Measurements from ENCODE around the gene MCTP2.
"Not testable (repeated sequence)": the region's sequence is repeated elsewhere in the genome, so short reads cannot be mapped to it uniquely, and the experiment has no call there.

The MCTP2 gene

DNA sequence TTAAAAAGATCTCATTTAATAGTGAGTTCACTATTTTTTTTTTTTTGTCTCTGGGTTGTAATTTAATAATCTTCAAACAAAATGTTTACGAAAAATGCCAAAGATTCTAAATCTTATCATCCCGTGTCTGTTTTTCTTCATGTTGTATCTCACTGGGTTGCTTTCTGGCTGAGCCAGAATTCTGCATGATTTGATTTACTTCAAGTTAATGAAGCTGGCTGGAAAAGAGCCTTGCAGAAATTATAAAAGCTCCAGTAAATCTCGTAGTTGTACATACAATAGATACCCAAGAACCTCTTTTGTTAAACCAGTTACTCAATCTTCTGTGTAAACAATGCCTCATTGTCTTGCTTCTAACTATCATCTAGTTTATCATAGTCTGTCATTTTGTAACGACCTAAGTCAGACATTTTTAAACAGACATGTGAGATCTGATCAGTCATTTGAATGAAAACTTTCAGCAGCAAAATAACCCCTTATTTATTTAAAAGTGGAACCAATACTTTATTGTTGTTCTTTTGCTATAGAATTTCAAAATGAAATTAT is 249.0 kb downstream of the MCTP2 start:
- Histone ChIP-seq H3K4me3 (replicated peaks; ENCODE audit: low read depth, low read length) (no peak overlapping the region), H3K27me3 (replicated peaks; ENCODE audit: control insufficient read depth, insufficient read depth, low read length) (no peaks in the 10 kb centered on the region), H3K36me3 (ENCODE audit: control insufficient read depth, insufficient read depth, low read length) (no peaks in the 10 kb centered on the region)
- TF ChIP-seq, protein P1, sequence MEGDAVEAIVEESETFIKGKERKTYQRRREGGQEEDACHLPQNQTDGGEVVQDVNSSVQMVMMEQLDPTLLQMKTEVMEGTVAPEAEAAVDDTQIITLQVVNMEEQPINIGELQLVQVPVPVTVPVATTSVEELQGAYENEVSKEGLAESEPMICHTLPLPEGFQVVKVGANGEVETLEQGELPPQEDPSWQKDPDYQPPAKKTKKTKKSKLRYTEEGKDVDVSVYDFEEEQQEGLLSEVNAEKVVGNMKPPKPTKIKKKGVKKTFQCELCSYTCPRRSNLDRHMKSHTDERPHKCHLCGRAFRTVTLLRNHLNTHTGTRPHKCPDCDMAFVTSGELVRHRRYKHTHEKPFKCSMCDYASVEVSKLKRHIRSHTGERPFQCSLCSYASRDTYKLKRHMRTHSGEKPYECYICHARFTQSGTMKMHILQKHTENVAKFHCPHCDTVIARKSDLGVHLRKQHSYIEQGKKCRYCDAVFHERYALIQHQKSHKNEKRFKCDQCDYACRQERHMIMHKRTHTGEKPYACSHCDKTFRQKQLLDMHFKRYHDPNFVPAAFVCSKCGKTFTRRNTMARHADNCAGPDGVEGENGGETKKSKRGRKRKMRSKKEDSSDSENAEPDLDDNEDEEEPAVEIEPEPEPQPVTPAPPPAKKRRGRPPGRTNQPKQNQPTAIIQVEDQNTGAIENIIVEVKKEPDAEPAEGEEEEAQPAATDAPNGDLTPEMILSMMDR (IDR thresholded peaks at IDR 0.05; ENCODE audit: insufficient read depth, low read length, poor library complexity, severe bottlenecking): no peak
- no peak for DNase-seq (ENCODE audit: extremely low read depth, insufficient read length)

DNA sequence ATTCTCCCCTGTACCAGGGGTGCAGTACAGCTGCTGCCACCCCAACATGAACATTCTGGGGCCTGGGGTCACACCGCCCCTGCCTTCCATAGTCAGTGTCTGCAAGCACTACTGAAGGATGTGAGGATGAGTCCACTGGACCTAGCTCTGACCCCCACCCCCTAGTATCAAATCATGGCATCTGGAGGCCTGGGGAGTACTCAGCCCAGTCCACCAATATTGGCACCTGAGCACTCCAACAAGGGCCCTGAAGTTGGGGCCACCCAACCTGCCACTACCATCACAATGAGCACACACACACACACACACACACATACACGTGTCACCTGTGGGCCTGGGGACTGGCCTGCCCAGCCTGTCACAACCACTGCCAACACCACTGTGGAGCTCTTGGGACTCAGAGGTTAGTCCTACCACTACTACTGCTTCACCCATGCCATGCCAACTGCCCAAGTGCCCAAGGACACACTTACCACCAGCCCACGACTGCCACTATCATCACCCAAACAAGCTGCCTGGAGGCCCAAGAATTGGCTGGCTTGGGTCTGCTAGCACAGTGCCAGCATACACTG is 253.9 kb downstream of the MCTP2 start:
- no peak overlapping the region for H3K4me3 ChIP-seq (replicated peaks; ENCODE audit: low read depth, low read length)
- H3K27me3 ChIP-seq (replicated peaks; ENCODE audit: control insufficient read depth, insufficient read depth, low read length): no peaks in the 10 kb centered on the region
- no peak for DNase-seq (ENCODE audit: extremely low read depth, insufficient read length)
- no peaks in the 10 kb centered on the region for H3K36me3 ChIP-seq (ENCODE audit: control insufficient read depth, insufficient read depth, low read length)
- TF ChIP-seq, protein P1 (IDR thresholded peaks at IDR 0.05; ENCODE audit: insufficient read depth, low read length, poor library complexity, severe bottlenecking): no peak

DNA sequence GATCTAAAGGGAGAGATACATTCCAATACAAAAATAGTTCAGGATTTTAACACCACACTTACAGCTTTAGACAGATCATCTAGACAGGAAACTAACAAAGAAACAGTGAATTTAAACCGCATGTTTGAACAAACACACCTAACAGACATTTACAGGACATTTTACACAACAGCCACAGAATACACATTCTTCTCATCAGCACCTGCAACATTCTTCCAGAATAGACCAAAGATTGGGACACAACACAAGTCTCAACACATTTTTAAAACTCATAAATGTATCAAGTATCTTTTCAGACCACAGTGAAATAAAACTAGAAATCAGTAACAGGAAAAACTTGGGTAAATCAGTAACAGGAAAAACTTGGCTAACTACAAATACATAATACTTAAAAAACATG is 256.3 kb downstream of the MCTP2 start:
- TF ChIP-seq, protein P1 (IDR thresholded peaks at IDR 0.05; ENCODE audit: insufficient read depth, low read length, poor library complexity, severe bottlenecking): no peak
- Histone ChIP-seq H3K4me3 (replicated peaks; ENCODE audit: low read depth, low read length) (no peak overlapping the region), H3K36me3 (ENCODE audit: control insufficient read depth, insufficient read depth, low read length) (no peaks in the 10 kb centered on the region), H3K27me3 (replicated peaks; ENCODE audit: control insufficient read depth, insufficient read depth, low read length) (no peaks in the 10 kb centered on the region)
- DNase-seq (ENCODE audit: extremely low read depth, insufficient read length): no peak

DNA sequence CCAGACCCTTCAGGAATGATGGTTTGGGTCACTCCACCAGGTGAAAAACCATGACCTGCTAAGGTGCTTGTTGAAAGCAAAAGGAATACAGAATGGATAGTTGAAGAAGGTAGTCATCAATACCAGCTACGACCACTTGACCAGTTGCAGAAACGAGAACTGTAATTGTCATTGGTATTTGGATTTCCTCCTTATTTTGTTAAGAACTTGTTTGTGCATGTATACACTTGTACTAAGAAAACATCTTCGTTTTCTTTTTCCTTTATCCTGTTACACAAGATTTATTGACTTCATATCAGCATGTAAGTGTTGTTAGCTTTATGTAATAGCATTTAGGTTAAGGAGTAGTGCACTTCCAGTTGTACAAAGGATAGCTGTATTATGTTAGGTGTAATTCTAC is 261.8 kb downstream of the MCTP2 start:
- DNase-seq (ENCODE audit: extremely low read depth, insufficient read length): no peak
- TF ChIP-seq, protein P1 (IDR thresholded peaks at IDR 0.05; ENCODE audit: insufficient read depth, low read length, poor library complexity, severe bottlenecking): no peak
- H3K36me3 ChIP-seq (ENCODE audit: control insufficient read depth, insufficient read depth, low read length): no peaks in the 10 kb centered on the region
- no peaks in the 10 kb centered on the region for H3K27me3 ChIP-seq (replicated peaks; ENCODE audit: control insufficient read depth, insufficient read depth, low read length)
- H3K4me3 ChIP-seq (replicated peaks; ENCODE audit: low read depth, low read length): no peak overlapping the region

DNA sequence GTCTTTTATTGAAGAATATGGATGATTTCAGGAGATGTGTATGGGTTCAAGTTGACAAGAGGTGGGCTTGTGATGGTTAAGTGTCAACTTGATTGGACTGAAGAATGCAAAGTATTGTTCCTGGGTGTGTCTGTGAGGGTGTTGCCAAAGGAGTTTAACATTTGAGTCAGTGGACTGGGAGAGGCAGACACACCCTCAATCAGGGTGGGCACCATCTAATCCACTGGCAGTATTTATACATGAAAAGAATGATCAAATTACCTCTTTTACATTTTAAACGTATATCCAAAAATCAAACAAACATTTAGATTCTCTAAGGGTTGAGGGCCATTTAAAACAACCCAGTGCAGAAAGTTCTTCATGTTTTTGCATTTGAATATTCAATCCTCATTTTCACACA is 262.2 kb downstream of the MCTP2 start:
- H3K4me3 ChIP-seq (replicated peaks; ENCODE audit: low read depth, low read length); H3K36me3 ChIP-seq (ENCODE audit: control insufficient read depth, insufficient read depth, low read length); DNase-seq (ENCODE audit: extremely low read depth, insufficient read length); H3K27me3 ChIP-seq (replicated peaks; ENCODE audit: control insufficient read depth, insufficient read depth, low read length): not testable (repeated sequence)

DNA sequence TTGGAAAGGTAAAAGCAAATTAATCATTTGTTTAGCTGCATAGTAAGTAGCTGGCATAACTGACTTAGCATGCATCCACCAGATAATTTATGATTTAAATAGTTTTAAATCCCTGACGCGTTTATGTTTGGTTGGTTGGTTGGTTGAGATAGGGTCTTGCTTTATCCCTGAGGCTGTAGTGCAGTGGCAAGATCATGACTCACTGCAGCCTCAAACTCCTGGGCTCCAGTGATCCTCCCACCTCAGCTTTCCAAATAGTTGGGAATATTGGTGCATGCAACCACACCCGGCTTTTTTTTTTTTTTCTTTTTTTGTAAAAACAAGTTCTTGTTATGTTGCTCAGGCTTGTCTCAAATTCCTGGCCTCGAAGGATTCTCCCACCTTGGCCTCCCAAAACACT is 263.4 kb downstream of the MCTP2 start:
- no peak for DNase-seq (ENCODE audit: extremely low read depth, insufficient read length)
- Histone ChIP-seq H3K36me3 (ENCODE audit: control insufficient read depth, insufficient read depth, low read length) (no peaks in the 10 kb centered on the region), H3K4me3 (replicated peaks; ENCODE audit: low read depth, low read length) (no peak overlapping the region), H3K27me3 (replicated peaks; ENCODE audit: control insufficient read depth, insufficient read depth, low read length) (no peaks in the 10 kb centered on the region)
- TF ChIP-seq, protein P1 (IDR thresholded peaks at IDR 0.05; ENCODE audit: insufficient read depth, low read length, poor library complexity, severe bottlenecking): no peak
